ENCODE results near the gene COL6A1. TPM values are rescaled to one million over a fixed set of nuclear protein-coding genes. Genes with fewer than 3 reads are reported as not detected.

Gene COL6A1
- total RNA-seq, 4 donors from 2014 or later: 25.0 to 242 (median 54.9) TPM

GRCh38 chr21:45942755-45943629 lies 38.6 kb upstream of the COL6A1 start:
- no peak for TF ChIP-seq CTCF (IDR thresholded peaks at IDR 0.05)
- TF ChIP-seq POLR2A (IDR thresholded peaks at IDR 0.05): no peak
- Histone ChIP-seq H3K4me1 (no peaks in the 10 kb centered on the region), H3K4me3 (no peak overlapping the region), H3K27me3 (no peaks in the 10 kb centered on the region), H3K9me3 (no peaks in the 10 kb centered on the region), H3K27ac (no peak overlapping the region), H3K36me3 (no peaks in the 10 kb centered on the region)
- intact Hi-C loops (cut with DNase I): no loop called here
- DNase-seq: no peak
- WGBS, 2 donors: 76 to 85% methylated on average over 5 to 8 of the region's 20 CpGs

- intact Hi-C loops (cut with DNase I): no loop called here
- Histone ChIP-seq H3K9me3 (no peaks in the 10 kb centered on the region), H3K4me1 (peaks cover 0 to 1% (median 0%) of the 10 kb centered on the region in 3 donors), H3K27me3 (peaks cover 0 to 6% (median 0%) of the 10 kb centered on the region in 4 donors), H3K27ac (no peak overlapping the region), H3K36me3 (no peaks in the 10 kb centered on the region), H3K4me3 (no peak overlapping the region)
- TF ChIP-seq POLR2A (IDR thresholded peaks at IDR 0.05): no peak
- no peak for TF ChIP-seq CTCF (IDR thresholded peaks at IDR 0.05)
- DNase-seq: no peak
- 72 to 86% methylated on average over 4 to 6 of the region's 8 CpGs for WGBS, 2 donors
Observed at GRCh38 chr21:45943630-45944540, 37.7 kb upstream of the COL6A1 start.

- no peak overlapping the region for H3K27ac ChIP-seq
- TF ChIP-seq CTCF (IDR thresholded peaks at IDR 0.05) (no peak), POLR2A (IDR thresholded peaks at IDR 0.05) (no peak)
- peaks cover 0 to 8% (median 0%) of the 10 kb centered on the region in 3 donors for H3K4me1 ChIP-seq
- no peak overlapping the region for H3K4me3 ChIP-seq
- peaks cover 0 to 14% (median 0%) of the 10 kb centered on the region in 4 donors for H3K27me3 ChIP-seq
- no peaks in the 10 kb centered on the region for H3K36me3 ChIP-seq
- no peaks in the 10 kb centered on the region for H3K9me3 ChIP-seq
- intact Hi-C loops (cut with DNase I): no loop called here
- DNase-seq: no peak
- 77 to 100% methylated on average over 1 to 7 of the region's 14 CpGs for WGBS, 2 donors
Observed at GRCh38 chr21:45944601-45945000, 37.0 kb upstream of the COL6A1 start.

GRCh38 chr21:45945066-45945867 lies 36.3 kb upstream of the COL6A1 start:
- Histone ChIP-seq H3K9me3 (no peaks in the 10 kb centered on the region), H3K27me3 (peaks cover 0 to 20% (median 0%) of the 10 kb centered on the region in 4 donors), H3K4me1 (peaks cover 0 to 15% (median 6%) of the 10 kb centered on the region in 3 donors), H3K36me3 (no peaks in the 10 kb centered on the region), H3K4me3 (no peak overlapping the region), H3K27ac (no peak overlapping the region)
- 84 to 86% methylated on average over 4 to 10 of the region's 24 CpGs for WGBS, 2 donors
- intact Hi-C loops (cut with DNase I): no loop called here
- TF ChIP-seq POLR2A (IDR thresholded peaks at IDR 0.05) (no peak), CTCF (IDR thresholded peaks at IDR 0.05) (no peak)
- DNase-seq: no peak
